H1 (cell line): Measurements from ENCODE around the gene MACROD2.

Source experiments
- CHD1 ChIP-seq: IDR thresholded peaks from 2 replicates; pipeline ENCODE4 v1.6.1; 2012; ENCODE audit warnings: low read depth, low read length, improper control_type of control experiment
- EP300 ChIP-seq, 2 experiments: IDR thresholded peaks; 1 replicate in 1 of 2; 2 replicates in 1 of 2; pipeline ENCODE4 v1.6.1; 2011 to 2012; ENCODE audit warnings: low read depth in 2 of 2, low read length in 2 of 2, mild to moderate bottlenecking in 2 of 2, borderline replicate concordance in 1 of 2, inconsistent platforms in 1 of 2, moderate library complexity in 1 of 2
- EZH2 ChIP-seq: fragments of 200-600 bp; sonication (generic); IDR thresholded peaks from 2 replicates; pipeline ENCODE4 v1.7.1; 2012; ENCODE audit warnings: low read depth, mild to moderate bottlenecking, moderate library complexity, low read length, inconsistent platforms; ENCODE audit not compliant: severe bottlenecking
- GTF2F1 ChIP-seq: IDR thresholded peaks from 2 replicates; pipeline ENCODE4 v1.6.1; 2012; ENCODE audit warnings: low read depth, low read length, improper control_type of control experiment, borderline replicate concordance
- PHF8 ChIP-seq: fragments of 200-600 bp; sonication (generic); conservative IDR thresholded peaks from 2 replicates; pipeline ENCODE4 v1.7.1; 2012; ENCODE audit warnings: low read depth, mild to moderate bottlenecking, inconsistent platforms, low read length, moderate library complexity
- POLR2A ChIP-seq, 2 experiments: IDR thresholded peaks; 1 replicate in 1 of 2; 2 replicates in 1 of 2; pipeline ENCODE4 v1.6.1; 2011; ENCODE audit warnings: low read depth in 2 of 2, low read length in 2 of 2, mild to moderate bottlenecking in 2 of 2; ENCODE audit errors: control extremely low read depth in 1 of 2
- RAD21 ChIP-seq, 2 experiments: IDR thresholded peaks in 1 of 2; conservative IDR thresholded peaks in 1 of 2; 2 replicates each; pipeline ENCODE4 v1.6.1; 2011; ENCODE audit warnings: low read depth in 2 of 2, low read length in 2 of 2, improper control_type of control experiment in 1 of 2, inconsistent platforms in 1 of 2, mild to moderate bottlenecking in 1 of 2, moderate library complexity in 1 of 2
- RFX5 ChIP-seq: IDR thresholded peaks from 2 replicates; pipeline ENCODE4 v1.6.1; 2011; ENCODE audit warnings: low read depth, low read length, improper control_type of control experiment, borderline replicate concordance
- TAF1 ChIP-seq: IDR thresholded peaks from 2 replicates; pipeline ENCODE4 v1.6.1; 2011; ENCODE audit warnings: mild to moderate bottlenecking, low read depth, low read length
- YY1 ChIP-seq: IDR thresholded peaks from 2 replicates; pipeline ENCODE4 v1.6.1; 2011; ENCODE audit warnings: low read depth, mild to moderate bottlenecking, low read length
- TF ChIP-seq, protein P1 (sequence below): IDR thresholded peaks from 2 replicates; pipeline ENCODE4 v1.6.1; 2012; ENCODE audit warnings: low read length, inconsistent platforms
- TF ChIP-seq, protein P2 (sequence below), 3 experiments: IDR thresholded peaks; 1 replicate in 2 of 3; 2 replicates in 1 of 3; pipeline versions ENCODE4 v1.5.1 to v1.6.1; 2011; ENCODE audit warnings: low read length in 3 of 3, mild to moderate bottlenecking in 3 of 3, inconsistent platforms in 2 of 3, low read depth in 1 of 3, moderate library complexity in 1 of 3; ENCODE audit not compliant: insufficient read depth in 1 of 3; ENCODE audit errors: control extremely low read depth in 1 of 3
- TF ChIP-seq, protein P3 (sequence below): IDR thresholded peaks from 2 replicates; pipeline ENCODE4 v1.6.1; 2011; ENCODE audit warnings: low read depth, mild to moderate bottlenecking, low read length; ENCODE audit not compliant: insufficient read depth

DNA sequence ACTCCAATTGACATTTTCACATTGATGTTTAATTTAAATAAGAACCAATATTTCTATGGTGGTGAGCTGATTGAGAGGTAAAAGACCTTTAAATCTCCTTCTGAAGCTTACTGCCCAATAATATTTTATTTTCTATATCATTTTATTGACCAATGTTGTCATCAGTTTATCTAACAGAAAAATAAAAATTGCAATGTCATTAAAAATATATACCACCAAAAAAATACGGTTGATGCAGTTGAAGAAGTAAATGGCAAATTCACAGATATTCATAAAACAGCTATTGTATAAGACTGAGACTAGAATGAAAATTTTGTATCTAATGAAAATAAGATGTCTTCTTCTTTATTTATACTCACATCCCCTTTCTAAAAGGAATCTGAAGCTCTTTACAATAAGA, 1375.1 kb downstream of the MACROD2 start:
- no peak for TF ChIP-seq POLR2A (IDR thresholded peaks at IDR 0.05; ENCODE audit: control extremely low read depth in 1 of 2, low read depth in 2 of 2, low read length in 2 of 2)
- TF ChIP-seq EP300 (IDR thresholded peaks at IDR 0.05; ENCODE audit: borderline replicate concordance in 1 of 2, low read depth in 2 of 2, low read length in 2 of 2) = no peak
- TF ChIP-seq, protein P1, sequence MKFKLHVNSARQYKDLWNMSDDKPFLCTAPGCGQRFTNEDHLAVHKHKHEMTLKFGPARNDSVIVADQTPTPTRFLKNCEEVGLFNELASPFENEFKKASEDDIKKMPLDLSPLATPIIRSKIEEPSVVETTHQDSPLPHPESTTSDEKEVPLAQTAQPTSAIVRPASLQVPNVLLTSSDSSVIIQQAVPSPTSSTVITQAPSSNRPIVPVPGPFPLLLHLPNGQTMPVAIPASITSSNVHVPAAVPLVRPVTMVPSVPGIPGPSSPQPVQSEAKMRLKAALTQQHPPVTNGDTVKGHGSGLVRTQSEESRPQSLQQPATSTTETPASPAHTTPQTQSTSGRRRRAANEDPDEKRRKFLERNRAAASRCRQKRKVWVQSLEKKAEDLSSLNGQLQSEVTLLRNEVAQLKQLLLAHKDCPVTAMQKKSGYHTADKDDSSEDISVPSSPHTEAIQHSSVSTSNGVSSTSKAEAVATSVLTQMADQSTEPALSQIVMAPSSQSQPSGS = no peak
- no peak for TF ChIP-seq RAD21 (IDR thresholded peaks at IDR 0.05 in 1 of 2, conservative IDR thresholded peaks at IDR 0.05 in 1 of 2; ENCODE audit: low read depth in 2 of 2, low read length in 2 of 2)
- no peak for TF ChIP-seq GTF2F1
- TF ChIP-seq, protein P2, sequence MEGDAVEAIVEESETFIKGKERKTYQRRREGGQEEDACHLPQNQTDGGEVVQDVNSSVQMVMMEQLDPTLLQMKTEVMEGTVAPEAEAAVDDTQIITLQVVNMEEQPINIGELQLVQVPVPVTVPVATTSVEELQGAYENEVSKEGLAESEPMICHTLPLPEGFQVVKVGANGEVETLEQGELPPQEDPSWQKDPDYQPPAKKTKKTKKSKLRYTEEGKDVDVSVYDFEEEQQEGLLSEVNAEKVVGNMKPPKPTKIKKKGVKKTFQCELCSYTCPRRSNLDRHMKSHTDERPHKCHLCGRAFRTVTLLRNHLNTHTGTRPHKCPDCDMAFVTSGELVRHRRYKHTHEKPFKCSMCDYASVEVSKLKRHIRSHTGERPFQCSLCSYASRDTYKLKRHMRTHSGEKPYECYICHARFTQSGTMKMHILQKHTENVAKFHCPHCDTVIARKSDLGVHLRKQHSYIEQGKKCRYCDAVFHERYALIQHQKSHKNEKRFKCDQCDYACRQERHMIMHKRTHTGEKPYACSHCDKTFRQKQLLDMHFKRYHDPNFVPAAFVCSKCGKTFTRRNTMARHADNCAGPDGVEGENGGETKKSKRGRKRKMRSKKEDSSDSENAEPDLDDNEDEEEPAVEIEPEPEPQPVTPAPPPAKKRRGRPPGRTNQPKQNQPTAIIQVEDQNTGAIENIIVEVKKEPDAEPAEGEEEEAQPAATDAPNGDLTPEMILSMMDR (IDR thresholded peaks at IDR 0.05; ENCODE audit: control extremely low read depth in 1 of 3, insufficient read depth in 1 of 3, low read depth in 1 of 3, low read length in 3 of 3) = no peak
- no peak for TF ChIP-seq EZH2
- no peak for TF ChIP-seq YY1
- TF ChIP-seq TAF1 = no peak
- TF ChIP-seq, protein P3, sequence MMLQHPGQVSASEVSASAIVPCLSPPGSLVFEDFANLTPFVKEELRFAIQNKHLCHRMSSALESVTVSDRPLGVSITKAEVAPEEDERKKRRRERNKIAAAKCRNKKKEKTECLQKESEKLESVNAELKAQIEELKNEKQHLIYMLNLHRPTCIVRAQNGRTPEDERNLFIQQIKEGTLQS = no peak
- TF ChIP-seq PHF8 = no peak
- TF ChIP-seq RFX5 = no peak
- no peak for TF ChIP-seq CHD1
